GM18867 (cell line): ENCODE results near the gene RRN3.
"Not testable (repeated sequence)": the region's sequence is repeated elsewhere in the genome, so short reads cannot be mapped to it uniquely, and the experiment has no call there.

Experiments used
- ATAC-seq: cut with Tn5 transposase; IDR thresholded peaks from one replicate; pipeline ENCODE4 v1.9.1; 2021; ENCODE audit warnings: mild to moderate bottlenecking, moderate library complexity; ENCODE audit not compliant: unreplicated experiment

Gene RRN3

GRCh38 chr16:15053904-15054303 lies 40.2 kb downstream of the RRN3 start:
- ATAC-seq: no peak

DNA sequence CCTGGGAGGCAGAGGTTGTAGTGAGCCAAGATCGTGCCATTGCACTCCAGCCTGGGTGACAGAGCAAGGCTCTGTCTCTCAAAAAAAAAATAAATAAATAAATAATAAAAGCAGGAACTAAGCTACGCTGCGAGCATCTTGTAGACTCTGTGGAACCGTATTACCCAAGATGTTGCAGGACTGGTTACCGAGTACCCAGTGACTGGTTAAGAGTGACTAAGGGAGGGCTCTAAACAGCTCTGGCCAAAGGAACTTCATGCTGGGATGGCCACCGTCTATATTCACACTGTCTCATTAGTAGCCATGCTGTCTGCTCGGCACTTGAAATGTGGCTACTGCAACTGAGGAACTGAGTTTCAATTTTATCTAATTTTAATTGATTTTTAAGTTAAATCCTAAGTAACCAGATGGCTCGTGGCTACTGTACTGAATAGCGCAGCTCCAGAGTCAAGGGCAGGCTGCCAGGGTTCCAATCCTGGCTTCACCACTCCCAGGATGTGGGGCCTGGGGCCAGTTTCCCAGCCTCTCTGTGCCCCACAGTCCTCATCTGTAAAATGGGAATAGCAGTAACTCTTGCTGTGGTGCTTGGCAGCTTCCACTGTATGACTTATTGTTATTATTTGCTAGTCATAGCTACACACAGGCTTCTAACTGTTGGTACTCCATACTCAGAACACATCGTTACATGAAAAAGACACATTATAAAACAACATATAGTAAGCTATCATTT lies 41.2 kb downstream of the RRN3 start:
- no peak for ATAC-seq

- no peak for ATAC-seq
These were observed 42.6 kb downstream of the RRN3 start for GRCh38 chr16:15051387-15051951.

- ATAC-seq: not testable (repeated sequence)
These were observed 43.6 kb downstream of the RRN3 start for GRCh38 chr16:15050440-15050839.

DNA sequence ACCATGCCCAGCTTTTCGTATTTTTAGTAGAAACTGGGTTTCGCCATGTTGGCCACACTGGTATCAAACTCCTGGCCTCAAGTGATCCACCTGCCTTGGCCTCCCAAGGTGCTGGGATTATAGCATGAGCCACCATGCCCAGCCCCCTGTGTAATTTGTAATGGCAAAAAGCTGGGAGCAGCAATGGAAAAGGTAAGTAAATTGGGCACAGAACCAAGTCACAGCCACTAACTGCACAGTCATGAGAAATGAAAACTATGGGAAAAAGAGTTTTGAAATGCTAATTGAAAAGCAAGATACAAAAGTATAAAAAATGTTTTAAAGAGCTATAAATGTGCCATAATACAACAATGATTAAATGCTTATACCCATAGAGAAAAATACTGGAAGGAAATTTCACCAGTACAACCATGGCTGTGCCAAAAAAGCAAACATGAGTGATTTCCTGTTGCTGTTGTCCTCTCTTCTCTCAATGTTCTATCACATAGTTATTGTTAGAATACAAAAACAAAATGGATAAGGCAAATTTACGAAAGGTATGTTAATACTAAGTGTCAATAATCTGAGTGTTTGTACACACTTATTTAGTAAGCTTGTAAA lies 44.4 kb downstream of the RRN3 start:
- no peak for ATAC-seq

DNA sequence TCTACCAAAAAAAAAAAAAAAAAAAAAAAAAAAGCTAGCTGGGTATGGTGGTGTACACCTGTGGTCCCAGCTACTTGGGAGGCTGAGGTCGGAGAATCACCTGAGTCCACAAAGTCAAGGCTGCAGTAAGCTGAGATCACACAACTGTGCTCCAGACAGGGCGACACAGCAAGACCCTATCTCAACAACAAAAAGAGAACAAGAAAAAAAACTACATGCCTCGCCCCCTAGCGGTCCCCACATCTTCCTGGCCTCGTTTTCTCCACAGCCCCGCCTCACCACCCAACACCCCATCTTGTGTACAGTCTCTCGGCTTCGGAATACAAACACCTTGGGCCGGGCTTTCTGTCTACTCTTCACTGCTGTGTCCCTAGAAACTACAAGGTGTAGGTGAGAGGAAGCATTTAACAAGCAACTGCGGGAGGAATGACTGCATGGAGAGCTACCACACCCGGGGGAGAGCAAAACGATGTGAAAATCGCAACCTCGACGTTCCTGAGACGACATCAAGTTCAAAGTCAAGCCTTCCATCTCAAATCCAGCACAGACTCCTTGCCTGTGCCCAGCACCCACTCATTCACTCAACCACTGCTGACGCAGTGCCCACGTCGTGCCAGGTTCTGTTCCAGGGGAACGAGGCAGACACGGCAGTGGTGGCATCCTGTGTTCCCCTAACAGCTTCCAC lies 47.2 kb downstream of the RRN3 start:
- ATAC-seq: no peak

GRCh38 chr16:15045270-15045669 lies 48.8 kb downstream of the RRN3 start:
- ATAC-seq: not testable (repeated sequence)

DNA sequence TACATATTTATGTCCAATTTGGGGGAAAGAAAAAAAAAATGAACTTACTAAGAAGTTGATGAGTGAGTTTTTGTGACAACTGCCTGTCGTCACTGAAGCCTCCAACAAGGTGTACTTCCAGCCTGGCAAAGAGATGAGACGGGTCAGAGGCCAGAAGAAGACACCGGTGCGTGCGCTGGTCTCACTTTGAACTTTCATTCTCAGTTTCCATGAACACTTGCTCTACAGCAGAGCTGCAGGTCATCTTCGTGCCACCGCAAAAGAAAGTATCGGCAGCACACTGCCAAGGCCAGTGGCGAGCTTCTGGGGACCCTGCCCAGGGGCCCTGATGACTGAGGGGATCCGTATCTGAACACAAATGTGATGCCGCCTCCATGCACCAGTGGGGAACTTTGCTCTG lies 49.8 kb downstream of the RRN3 start:
- ATAC-seq: no peak

DNA sequence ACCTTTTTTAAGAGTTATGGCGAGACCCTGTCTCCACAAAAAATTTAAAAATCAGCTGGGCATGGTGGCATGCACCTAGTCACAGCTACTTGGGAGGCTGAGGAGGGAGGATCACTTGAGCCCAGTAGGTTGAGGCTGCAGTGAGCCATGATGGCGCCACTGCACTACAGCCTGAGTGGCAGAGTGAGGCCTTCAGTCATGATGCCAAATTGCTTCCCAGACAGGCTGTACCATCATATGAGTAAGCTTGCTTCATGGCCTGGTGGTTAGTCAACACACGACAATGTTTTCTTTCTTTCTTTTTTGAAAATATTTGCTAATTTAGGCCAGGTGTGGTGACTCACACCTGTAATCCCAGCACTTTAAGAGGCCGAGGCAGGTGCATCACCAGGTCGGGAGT lies 50.7 kb downstream of the RRN3 start:
- ATAC-seq: no peak

DNA sequence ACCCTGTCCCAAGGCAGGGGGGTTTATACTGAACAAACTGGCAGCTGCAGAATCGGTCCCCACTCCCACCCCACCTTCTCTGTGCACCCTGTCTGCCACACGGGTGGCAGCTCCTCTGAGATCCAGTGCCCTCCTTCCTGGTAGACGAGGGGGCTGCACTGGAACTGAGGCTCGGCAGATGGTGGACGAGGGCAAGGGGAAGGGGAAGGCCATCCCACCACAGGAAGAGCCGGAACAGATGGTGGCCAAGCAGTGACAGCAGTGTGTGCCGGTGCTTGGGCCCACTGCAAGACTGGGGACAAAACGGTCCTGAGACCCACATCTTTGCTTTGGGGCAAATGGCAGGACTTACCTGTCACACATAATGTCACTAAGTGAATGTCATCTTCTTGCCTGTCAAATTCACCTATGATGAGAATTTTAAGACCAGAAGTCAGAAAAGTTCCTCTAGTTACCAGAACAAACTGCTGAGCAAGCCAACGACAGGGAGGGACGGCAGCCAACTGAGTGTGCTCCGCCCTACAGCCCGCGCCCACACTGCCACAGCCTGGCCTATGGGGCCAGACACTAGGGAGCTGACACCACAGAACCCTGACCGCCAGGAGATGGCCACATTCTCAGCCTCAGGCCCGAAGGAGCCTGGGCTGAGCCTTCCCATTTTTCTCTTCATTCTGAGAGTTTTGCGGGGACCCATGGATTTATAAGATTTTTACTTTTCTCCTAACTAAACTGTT lies 52.6 kb downstream of the RRN3 start:
- ATAC-seq: no peak

- no peak for ATAC-seq
These were observed 55.4 kb downstream of the RRN3 start for GRCh38 chr16:15038689-15039088.

DNA sequence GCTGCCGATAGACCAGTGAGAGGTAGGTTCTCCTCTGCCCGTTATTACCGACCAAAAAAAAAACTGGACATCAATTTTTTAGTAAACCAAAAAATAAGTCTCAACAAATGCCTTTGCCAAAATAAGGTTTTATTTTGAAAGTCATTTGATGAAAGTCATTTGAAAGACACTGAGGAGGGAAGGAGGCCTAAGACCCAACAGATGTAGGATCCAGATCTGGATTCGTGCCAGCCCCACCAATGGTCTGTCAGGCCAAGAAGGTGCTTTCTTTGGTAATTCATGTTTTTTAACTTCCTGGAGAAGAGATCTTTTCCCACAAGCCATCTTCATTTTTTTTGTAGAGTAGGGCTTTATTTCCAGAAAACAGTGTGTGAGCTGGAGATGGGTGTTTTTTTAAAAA lies 56.3 kb downstream of the RRN3 start:
- no peak for ATAC-seq

DNA sequence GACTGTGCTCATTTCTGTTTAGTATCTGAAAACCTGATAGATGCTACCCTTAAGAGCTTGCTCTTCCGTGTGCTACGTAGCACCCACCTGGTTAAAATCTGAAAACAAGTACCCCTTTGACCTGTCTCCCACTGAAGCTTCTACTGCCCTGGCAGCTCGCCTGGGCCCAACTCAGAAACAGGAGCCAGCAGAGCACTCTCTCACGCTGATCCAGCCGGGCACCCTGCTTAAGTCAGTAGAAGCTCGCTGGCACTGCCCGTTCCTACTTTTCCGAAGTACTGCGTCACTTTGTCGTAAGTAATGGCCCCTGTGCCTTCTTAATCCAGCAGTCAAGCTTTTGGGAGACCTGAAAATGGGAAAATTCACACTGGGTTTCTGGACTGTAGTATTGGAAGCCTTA lies 57.1 kb downstream of the RRN3 start:
- no peak for ATAC-seq

GRCh38 chr16:15035163-15035729 lies 58.8 kb downstream of the RRN3 start:
- no peak for ATAC-seq

DNA sequence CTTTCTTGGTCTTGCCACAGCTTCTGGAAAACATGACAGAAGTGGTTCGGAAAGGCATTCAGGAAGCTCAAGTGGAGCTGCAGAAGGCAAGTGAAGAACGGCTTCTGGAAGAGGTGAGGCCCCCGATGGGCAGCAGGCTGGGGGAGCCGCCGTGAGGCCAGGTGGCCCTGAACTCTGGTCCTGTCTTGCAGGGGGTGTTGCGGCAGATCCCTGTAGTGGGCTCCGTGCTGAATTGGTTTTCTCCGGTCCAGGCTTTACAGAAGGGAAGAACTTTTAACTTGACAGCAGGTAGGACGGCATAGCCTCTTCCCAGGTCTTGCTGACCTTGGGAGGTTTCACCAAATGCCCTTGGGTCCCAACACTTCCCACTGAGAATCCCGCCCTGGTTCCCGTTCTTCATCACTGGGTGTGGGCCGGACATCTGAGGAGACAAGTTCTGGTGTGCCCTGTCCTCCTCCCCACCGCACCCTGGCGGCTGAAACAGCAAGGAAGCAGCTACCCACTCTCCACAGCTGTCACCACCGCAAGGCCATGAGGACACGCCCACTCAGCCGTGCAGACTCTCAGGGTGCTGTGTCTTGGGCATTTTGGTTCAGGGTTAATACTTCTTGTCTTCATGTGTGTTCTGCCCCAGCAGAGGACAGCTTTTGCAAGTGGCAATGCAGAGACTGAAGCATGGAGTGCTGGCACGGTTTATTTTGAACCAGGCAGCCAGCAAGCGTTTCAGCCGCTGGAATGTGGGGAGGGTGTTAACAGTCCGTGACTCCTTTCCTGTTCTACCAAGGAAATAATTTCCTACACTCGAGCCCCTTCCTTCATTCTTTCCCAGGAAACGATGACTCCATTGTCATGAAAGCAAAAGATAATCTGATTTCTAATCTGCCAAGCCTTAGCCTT lies 59.6 kb downstream of the RRN3 start:
- ATAC-seq: no peak

DNA sequence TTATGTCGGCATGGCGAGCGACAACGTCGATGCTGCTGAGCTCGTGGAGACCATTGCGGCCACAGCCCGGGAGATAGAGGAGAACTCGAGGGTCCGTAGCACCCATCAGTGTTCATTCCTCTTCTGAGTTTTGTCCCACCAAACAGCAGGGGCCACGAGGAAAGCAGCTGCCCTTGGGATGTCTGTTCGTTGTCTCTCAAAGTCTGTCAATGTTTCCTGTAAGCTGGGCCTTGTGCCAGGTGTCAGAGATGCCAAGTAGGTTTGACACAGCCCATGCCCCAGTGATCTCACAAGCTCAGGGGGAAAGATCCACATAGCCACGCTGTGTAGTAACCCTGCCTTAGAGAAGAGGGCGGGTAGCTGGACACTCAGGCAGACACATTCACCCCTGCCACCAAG lies 60.8 kb downstream of the RRN3 start:
- ATAC-seq: no peak

- ATAC-seq: no peak
These were observed 61.3 kb downstream of the RRN3 start for GRCh38 chr16:15032547-15033308.

GRCh38 chr16:15031586-15031985 lies 62.5 kb downstream of the RRN3 start:
- ATAC-seq: no peak

- ATAC-seq: no peak
These were observed 62.9 kb downstream of the RRN3 start for GRCh38 chr16:15031179-15031578.
